NCI-H524 (cell line): ENCODE data around the gene ARHGEF19.
"Not testable (repeated sequence)": the region's sequence is repeated elsewhere in the genome, so short reads cannot be mapped to it uniquely, and the experiment has no call there.

Experiments used
- DNase-seq, 2 experiments: peaks; one replicate each; lab custom pipeline; 2025; lab: John Stamatoyannopoulos, UW

Gene ARHGEF19

GRCh38 chr1:16180291-16180824 lies 32.1 kb downstream of the ARHGEF19 start:
- DNase-seq: no peak

GRCh38 chr1:16178596-16179497 lies 33.6 kb downstream of the ARHGEF19 start:
- no peak for DNase-seq

GRCh38 chr1:16177306-16177705 lies 35.1 kb downstream of the ARHGEF19 start:
- no peak for DNase-seq

- no peak for DNase-seq
Measured at GRCh38 chr1:16176653-16177052, 35.8 kb downstream of the ARHGEF19 start.

GRCh38 chr1:16175610-16176553 lies 36.6 kb downstream of the ARHGEF19 start:
- DNase-seq: no peak

GRCh38 chr1:16174886-16175598 lies 37.4 kb downstream of the ARHGEF19 start:
- no peak for DNase-seq

- no peak for DNase-seq
Measured at GRCh38 chr1:16174261-16174868, 38.1 kb downstream of the ARHGEF19 start.

- DNase-seq: no peak
Measured at GRCh38 chr1:16173447-16174260, 38.8 kb downstream of the ARHGEF19 start.

- no peak for DNase-seq
Measured at GRCh38 chr1:16172964-16173446, 39.4 kb downstream of the ARHGEF19 start.

- no peak for DNase-seq
Measured at GRCh38 chr1:16172218-16172830, 40.1 kb downstream of the ARHGEF19 start.

- DNase-seq: no peak
Measured at GRCh38 chr1:16171314-16172151, 40.9 kb downstream of the ARHGEF19 start.

GRCh38 chr1:16170283-16170673 lies 42.2 kb downstream of the ARHGEF19 start:
- DNase-seq: no peak

GRCh38 chr1:16168622-16169360 lies 43.7 kb downstream of the ARHGEF19 start:
- no peak for DNase-seq

GRCh38 chr1:16168144-16168495 lies 44.3 kb downstream of the ARHGEF19 start:
- DNase-seq: not testable (repeated sequence)

- DNase-seq: peak in 1 of 2 experiments; percentile 45
Measured at GRCh38 chr1:16167331-16168143, 44.9 kb downstream of the ARHGEF19 start.

- DNase-seq: no peak
Measured at GRCh38 chr1:16166117-16166516, 46.3 kb downstream of the ARHGEF19 start.

- no peak for DNase-seq
Measured at GRCh38 chr1:16165548-16165947, 46.9 kb downstream of the ARHGEF19 start.

- peak; percentile 19 to 59 for DNase-seq
Measured at GRCh38 chr1:16165073-16165364, 47.4 kb downstream of the ARHGEF19 start.
